Liver (tissue), 3 donors: ENCODE results near the gene CACNA1B.

ENCODE experiments used
- EGR1 ChIP-seq, 2 donors: IDR thresholded peaks; 2 replicates each; pipeline ENCODE4 v1.6.1; 2016 to 2018; ENCODE audit warnings: antibody characterized with exemption in 2 of 2, low read depth in 2 of 2
- FOXA1 ChIP-seq: IDR thresholded peaks from 2 replicates; pipeline ENCODE4 v1.6.1; 2016; ENCODE audit warnings: antibody characterized with exemption
- FOXA2 ChIP-seq: IDR thresholded peaks from 2 replicates; pipeline ENCODE4 v1.6.1; 2016; ENCODE audit warnings: antibody characterized with exemption
- GABPA ChIP-seq, 2 donors: IDR thresholded peaks in 1 of 2; conservative IDR thresholded peaks in 1 of 2; 2 replicates each; pipeline ENCODE4 v1.6.1; 2016; ENCODE audit warnings: antibody characterized with exemption in 2 of 2, mild to moderate bottlenecking in 1 of 2, moderate library complexity in 1 of 2
- HNF4A ChIP-seq, 2 donors: conservative IDR thresholded peaks; 2 replicates each; pipeline ENCODE4 v1.6.1; 2016; ENCODE audit warnings: antibody characterized with exemption in 2 of 2, mild to moderate bottlenecking in 2 of 2
- JUND ChIP-seq, 2 donors: IDR thresholded peaks; 2 replicates each; pipeline ENCODE4 v1.6.1; 2016; ENCODE audit warnings: antibody characterized with exemption in 2 of 2
- MAX ChIP-seq: IDR thresholded peaks from 2 replicates; pipeline ENCODE4 v1.6.1; 2016; ENCODE audit warnings: antibody characterized with exemption
- RAD21 ChIP-seq, 2 donors: IDR thresholded peaks; 2 replicates each; pipeline ENCODE4 v1.6.1; 2016; ENCODE audit warnings: antibody characterized with exemption in 2 of 2, mild to moderate bottlenecking in 2 of 2
- TAF1 ChIP-seq: conservative IDR thresholded peaks from 2 replicates; pipeline ENCODE4 v1.6.1; 2016; ENCODE audit warnings: antibody characterized with exemption, mild to moderate bottlenecking
- YY1 ChIP-seq: IDR thresholded peaks from 2 replicates; pipeline ENCODE4 v1.6.1; 2016; ENCODE audit warnings: antibody characterized with exemption, mild to moderate bottlenecking
- TF ChIP-seq, protein P1 (sequence below): fragments of 150-350 bp; IDR thresholded peaks from 2 replicates; pipeline ENCODE4 v1.5.1; 2017; ENCODE audit warnings: improper control_type of control experiment, low read depth, low read length; ENCODE audit not compliant: missing input control
- TF ChIP-seq, protein P2 (sequence below): IDR thresholded peaks from 2 replicates; pipeline ENCODE4 v1.6.1; 2016; ENCODE audit warnings: antibody characterized with exemption
- donor health status: healthy.
- donor health status: healthy.

- TF ChIP-seq FOXA1 (no peak), GABPA (IDR thresholded peaks at IDR 0.05 in 1 of 2, conservative IDR thresholded peaks at IDR 0.05 in 1 of 2) (no peak), YY1 (no peak), JUND (IDR thresholded peaks at IDR 0.05) (no peak), TAF1 (no peak), FOXA2 (no peak), RAD21 (IDR thresholded peaks at IDR 0.05) (no peak), MAX (no peak), EGR1 (IDR thresholded peaks at IDR 0.05; ENCODE audit: low read depth in 2 of 2) (no peak), HNF4A (conservative IDR thresholded peaks at IDR 0.05) (no peak)
- TF ChIP-seq, protein P1, sequence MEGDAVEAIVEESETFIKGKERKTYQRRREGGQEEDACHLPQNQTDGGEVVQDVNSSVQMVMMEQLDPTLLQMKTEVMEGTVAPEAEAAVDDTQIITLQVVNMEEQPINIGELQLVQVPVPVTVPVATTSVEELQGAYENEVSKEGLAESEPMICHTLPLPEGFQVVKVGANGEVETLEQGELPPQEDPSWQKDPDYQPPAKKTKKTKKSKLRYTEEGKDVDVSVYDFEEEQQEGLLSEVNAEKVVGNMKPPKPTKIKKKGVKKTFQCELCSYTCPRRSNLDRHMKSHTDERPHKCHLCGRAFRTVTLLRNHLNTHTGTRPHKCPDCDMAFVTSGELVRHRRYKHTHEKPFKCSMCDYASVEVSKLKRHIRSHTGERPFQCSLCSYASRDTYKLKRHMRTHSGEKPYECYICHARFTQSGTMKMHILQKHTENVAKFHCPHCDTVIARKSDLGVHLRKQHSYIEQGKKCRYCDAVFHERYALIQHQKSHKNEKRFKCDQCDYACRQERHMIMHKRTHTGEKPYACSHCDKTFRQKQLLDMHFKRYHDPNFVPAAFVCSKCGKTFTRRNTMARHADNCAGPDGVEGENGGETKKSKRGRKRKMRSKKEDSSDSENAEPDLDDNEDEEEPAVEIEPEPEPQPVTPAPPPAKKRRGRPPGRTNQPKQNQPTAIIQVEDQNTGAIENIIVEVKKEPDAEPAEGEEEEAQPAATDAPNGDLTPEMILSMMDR: no peak
- TF ChIP-seq, protein P2, sequence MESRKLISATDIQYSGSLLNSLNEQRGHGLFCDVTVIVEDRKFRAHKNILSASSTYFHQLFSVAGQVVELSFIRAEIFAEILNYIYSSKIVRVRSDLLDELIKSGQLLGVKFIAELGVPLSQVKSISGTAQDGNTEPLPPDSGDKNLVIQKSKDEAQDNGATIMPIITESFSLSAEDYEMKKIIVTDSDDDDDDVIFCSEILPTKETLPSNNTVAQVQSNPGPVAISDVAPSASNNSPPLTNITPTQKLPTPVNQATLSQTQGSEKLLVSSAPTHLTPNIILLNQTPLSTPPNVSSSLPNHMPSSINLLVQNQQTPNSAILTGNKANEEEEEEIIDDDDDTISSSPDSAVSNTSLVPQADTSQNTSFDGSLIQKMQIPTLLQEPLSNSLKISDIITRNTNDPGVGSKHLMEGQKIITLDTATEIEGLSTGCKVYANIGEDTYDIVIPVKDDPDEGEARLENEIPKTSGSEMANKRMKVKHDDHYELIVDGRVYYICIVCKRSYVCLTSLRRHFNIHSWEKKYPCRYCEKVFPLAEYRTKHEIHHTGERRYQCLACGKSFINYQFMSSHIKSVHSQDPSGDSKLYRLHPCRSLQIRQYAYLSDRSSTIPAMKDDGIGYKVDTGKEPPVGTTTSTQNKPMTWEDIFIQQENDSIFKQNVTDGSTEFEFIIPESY: no peak
Measured at GRCh38 chr9:137960496-137960895, 82.9 kb downstream of the CACNA1B start.
